ENCODE results near the gene SLC18A2. TPM values are rescaled to one million over a fixed set of nuclear protein-coding genes. Genes with fewer than 3 reads are reported as not detected.
A peak's percentile ranks its signal among the peaks of the same experiment; 100 is the strongest.

SLC18A2 gene
- total and polyA plus RNA-seq, 2 of the 8 experiments (the other 6 are each of a cell fraction or from before 2014, with no cell fraction given), result 6.5 to 7.0 TPM

- Histone ChIP-seq H3K9ac (replicated peaks in 1 of 4; ENCODE audit: extremely low read depth in 1 of 4, low read depth in 3 of 4, low read length in 3 of 4) (no peak within 1 kb of the TSS; a peak in 1 of 7 replicates), H3K79me2 (ENCODE audit: control insufficient read depth in 1 of 2, insufficient read depth in 2 of 2, low read length in 2 of 2) (no peaks in the 10 kb centered on the region), H3K4me2 (ENCODE audit: insufficient read depth in 1 of 2, low read depth in 2 of 2, low read length in 2 of 2) (no peak within 1 kb of the TSS), H2BK12ac (ENCODE audit: low read depth, low read length) (no peak within 1 kb of the TSS), H2BK120ac (replicated peaks; ENCODE audit: low read depth, low read length) (no peak within 1 kb of the TSS), H2BK5ac (ENCODE audit: low read depth, low read length) (no peak within 1 kb of the TSS), H2BK20ac (ENCODE audit: low read length) (no peak within 1 kb of the TSS), H3K27ac (ENCODE audit: low read depth, low read length) (no peak within 1 kb of the TSS), H3K27me3 (replicated peaks in 1 of 4; ENCODE audit: control insufficient read depth in 3 of 4, extremely low read depth in 1 of 4, insufficient read depth in 3 of 4, low read length in 3 of 4) (no peaks in the 10 kb centered on the region), H3K36me3 (ENCODE audit: control insufficient read depth in 2 of 4, insufficient read depth in 4 of 4, low read length in 3 of 4) (no peaks in the 10 kb centered on the region), H4K20me1 (replicated peaks in 1 of 2; ENCODE audit: control insufficient read depth in 1 of 2, insufficient read depth in 2 of 2, low read length in 2 of 2) (peaks cover 0 to 1% of the 10 kb centered on the region in 2 experiments), H3K14ac (ENCODE audit: insufficient read length) (no peak within 1 kb of the TSS), H4K8ac (ENCODE audit: extremely low read depth, insufficient read depth, low read length) (peak within 1 kb of the TSS; percentile 57; the same call in 1 of the 2 replicates), H4K91ac (replicated peaks; ENCODE audit: insufficient read length, low read length) (no peak within 1 kb of the TSS), H3K23me2 (ENCODE audit: low read depth, low read length) (no peaks in the 10 kb centered on the region), H4K5ac (ENCODE audit: insufficient read length, low read depth, low read length) (no peak within 1 kb of the TSS), H3K18ac (ENCODE audit: extremely low read depth, low read length) (no peak within 1 kb of the TSS), H3K4me3 (ENCODE audit: extremely low read depth in 1 of 4, insufficient read depth in 2 of 4, low read depth in 3 of 4, low read length in 4 of 4) (no peak within 1 kb of the TSS), H3K23ac (ENCODE audit: insufficient read length) (no peak within 1 kb of the TSS), H3K56ac (replicated peaks; ENCODE audit: insufficient read length, low read depth, low read length) (no peak within 1 kb of the TSS), H2AFZ (ENCODE audit: low read length) (no peak within 1 kb of the TSS), H2AK5ac (ENCODE audit: low read depth, low read length) (no peak within 1 kb of the TSS), H2BK15ac (ENCODE audit: low read length) (no peak within 1 kb of the TSS; the same call in 1 of the 2 replicates), H3K4ac (replicated peaks; ENCODE audit: insufficient read length, low read depth, low read length) (no peak within 1 kb of the TSS), H3K9me3 (ENCODE audit: insufficient read depth in 2 of 2, low read depth in 1 of 2, low read length in 1 of 2) (no peaks in the 10 kb centered on the region), H3K4me1 (replicated peaks in 1 of 4; ENCODE audit: control insufficient read depth in 3 of 4, insufficient read depth in 4 of 4, low read length in 3 of 4) (no peaks in the 10 kb centered on the region; a peak in 2 of 7 replicates), H3K79me1 (ENCODE audit: low read depth, low read length) (no peaks in the 10 kb centered on the region)
- CTCF ChIA-PET (ENCODE audit: partially characterized antibody), result interaction anchor here (1.2 to 6.5 kb wide), 5 partner anchors 11 to 400 kb away, joined by 4 to 28 read pairs (median 8); no protein-coding TSS in a partner anchor
- POLR2A ChIA-PET (ENCODE audit: partially characterized antibody), result no interaction called here
- no peak for FAIRE-seq
- 88% methylated on average over 12 of the region's 12 CpGs; no CpG with 5 or more reads in 1 of the 2 experiments for WGBS, 2 experiments (ENCODE audit: extremely low coverage in 1 of 2, insufficient coverage in 1 of 2, insufficient read length in 1 of 2, insufficient replicate concordance in 2 of 2, low coverage in 1 of 2, low lambda C conversion rate in 2 of 2, missing lambda C conversion rate in 1 of 2)
- no peak for DNase-seq (ENCODE audit: low read depth in 1 of 2, low spot score in 2 of 2)
- TF ChIP-seq TBP (IDR thresholded peaks at IDR 0.05; ENCODE audit: low read depth, low read length), result no peak
- TF ChIP-seq MAX (IDR thresholded peaks at IDR 0.05), result no peak
- TF ChIP-seq POU5F1 (IDR thresholded peaks at IDR 0.05; ENCODE audit: low read depth, low read length), result no peak
- TF ChIP-seq HDAC2 (IDR thresholded peaks at IDR 0.05; ENCODE audit: borderline replicate concordance in 1 of 2, low read depth in 2 of 2, low read length in 2 of 2), result no peak
- no peak for TF ChIP-seq CTBP2 (IDR thresholded peaks at IDR 0.05; ENCODE audit: borderline replicate concordance, insufficient read depth, insufficient read length, low read length)
- TF ChIP-seq SIRT6 (IDR thresholded peaks at IDR 0.05; ENCODE audit: low read length), result no peak
- no peak for TF ChIP-seq USF2 (IDR thresholded peaks at IDR 0.05; ENCODE audit: low read length)
- no peak for TF ChIP-seq BACH1 (IDR thresholded peaks at IDR 0.05; ENCODE audit: low read length)
- no peak for TF ChIP-seq KDM4A (IDR thresholded peaks at IDR 0.05; ENCODE audit: low read depth, low read length, severe bottlenecking)
- TF ChIP-seq NANOG (IDR thresholded peaks at IDR 0.05; ENCODE audit: insufficient read depth, low read depth, low read length, poor library complexity, severe bottlenecking), result no peak
- TF ChIP-seq POLR2A (IDR thresholded peaks at IDR 0.05; ENCODE audit: control extremely low read depth in 1 of 2, low read depth in 2 of 2, low read length in 2 of 2), result no peak
- TF ChIP-seq TEAD4 (IDR thresholded peaks at IDR 0.05; ENCODE audit: low read depth, low read length), result no peak
- TF ChIP-seq RNF2 (IDR thresholded peaks at IDR 0.05; ENCODE audit: borderline replicate concordance, low read depth, low read length, missing control alignments, poor library complexity, severe bottlenecking), result no peak
These were observed 43.7 kb upstream of the SLC18A2 start, which contains the start of gene KCNK18 for GRCh38 chr10:117197189-117197588. Gene KCNK18, plus strand, starts transcription at chr10:117197489. Its CDS starts 0 bp downstream, at chr10:117197489.
